ENCODE results near the gene SLC3A2.
"Not testable (repeated sequence)": the region's sequence is repeated elsewhere in the genome, so short reads cannot be mapped to it uniquely, and the experiment has no call there.

The SLC3A2 gene

DNA sequence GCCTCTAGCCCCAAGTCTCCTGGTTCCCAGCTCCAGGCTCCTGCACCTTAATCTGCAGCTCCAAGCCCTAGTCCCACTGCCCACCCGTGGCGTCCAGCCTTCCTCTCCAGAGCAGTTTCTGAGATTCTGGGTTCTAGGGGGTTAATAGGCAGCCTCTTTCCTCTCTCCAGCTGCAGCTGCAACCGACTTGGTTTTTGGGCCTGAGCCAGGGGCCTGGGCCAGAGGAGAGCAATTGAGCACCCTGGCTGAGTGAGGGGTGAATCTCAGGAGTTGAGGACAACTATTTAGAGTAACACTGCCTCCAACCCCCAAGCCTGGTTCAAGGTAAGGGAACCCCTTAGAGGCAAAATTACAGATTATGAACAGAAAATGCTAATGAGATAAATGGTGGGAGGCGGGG, 49.5 kb downstream of the SLC3A2 start:
- no peaks in the 10 kb centered on the region for H3K4me1 ChIP-seq
- no peaks in the 10 kb centered on the region for H3K36me3 ChIP-seq (replicated peaks)
- no peaks in the 10 kb centered on the region for H3K27me3 ChIP-seq (ENCODE audit: low read depth)
- no peak for DNase-seq (ENCODE audit: low spot score in 2 of 2)
- H3K9me3 ChIP-seq, result no peaks in the 10 kb centered on the region
- in situ Hi-C loops (cut with MboI; ENCODE audit: low sequenced_read_pairs), result no loop called here
- no peak overlapping the region for H3K4me3 ChIP-seq

GRCh38 chr11:62930666-62931065, 50.0 kb downstream of the SLC3A2 start:
- H3K27me3 ChIP-seq (ENCODE audit: low read depth), result no peaks in the 10 kb centered on the region
- in situ Hi-C loops (cut with MboI; ENCODE audit: low sequenced_read_pairs), result no loop called here
- no peak overlapping the region for H3K4me3 ChIP-seq
- H3K36me3 ChIP-seq (replicated peaks), result no peaks in the 10 kb centered on the region
- H3K4me1 ChIP-seq, result no peaks in the 10 kb centered on the region
- DNase-seq (ENCODE audit: low spot score in 2 of 2), result no peak
- no peaks in the 10 kb centered on the region for H3K9me3 ChIP-seq

DNA sequence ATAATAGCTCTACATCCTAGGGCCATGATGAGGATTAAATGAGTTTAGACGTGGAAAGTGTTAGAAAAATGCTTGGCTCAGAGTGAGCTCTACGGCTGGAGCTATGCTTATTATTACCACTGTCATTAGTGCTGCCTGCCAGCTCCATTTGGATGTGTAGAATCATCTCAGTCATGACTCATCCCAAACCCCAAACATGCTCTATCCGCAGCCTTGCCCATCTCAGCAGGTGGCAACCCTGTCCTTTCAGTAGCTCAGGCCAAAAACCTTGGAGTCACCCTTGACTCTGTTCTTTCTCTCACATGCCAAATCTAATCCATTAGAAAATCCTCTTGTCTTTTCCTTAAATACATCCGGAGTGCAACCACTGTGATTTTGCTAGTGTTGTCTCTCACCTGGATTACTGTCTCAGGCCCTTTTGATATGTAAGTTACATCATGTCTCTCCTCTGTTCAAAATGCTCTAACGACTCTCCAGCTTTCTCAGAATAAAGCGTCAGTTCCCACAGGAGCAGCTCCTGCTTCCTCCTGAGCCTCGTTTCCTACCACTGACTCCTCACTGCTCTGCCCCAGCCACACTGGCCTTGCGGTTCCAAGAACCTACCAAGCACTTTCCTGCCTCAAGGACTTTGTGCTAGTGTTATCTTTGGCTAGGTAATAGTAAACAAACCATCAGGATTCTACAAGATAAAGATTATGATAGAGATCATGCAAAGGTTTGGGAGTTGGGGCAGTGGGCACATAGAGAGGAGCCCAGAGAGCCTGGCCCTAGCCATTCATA, 51.0 kb downstream of the SLC3A2 start:
- H3K36me3 ChIP-seq (replicated peaks), result no peaks in the 10 kb centered on the region
- H3K4me1 ChIP-seq, result no peaks in the 10 kb centered on the region
- DNase-seq (ENCODE audit: low spot score in 2 of 2), result no peak
- no peaks in the 10 kb centered on the region for H3K27me3 ChIP-seq (ENCODE audit: low read depth)
- in situ Hi-C loops (cut with MboI; ENCODE audit: low sequenced_read_pairs), result no loop called here
- no peak overlapping the region for H3K4me3 ChIP-seq
- no peaks in the 10 kb centered on the region for H3K9me3 ChIP-seq

- no peaks in the 10 kb centered on the region; the same call in 1 of the 2 replicates for H3K9me3 ChIP-seq
- in situ Hi-C loops (cut with MboI; ENCODE audit: low sequenced_read_pairs), result no loop called here
- H3K27me3 ChIP-seq (ENCODE audit: low read depth), result no peaks in the 10 kb centered on the region
- H3K4me3 ChIP-seq, result no peak overlapping the region
- no peaks in the 10 kb centered on the region for H3K4me1 ChIP-seq
- DNase-seq (ENCODE audit: low spot score in 2 of 2), result no peak
- H3K36me3 ChIP-seq (replicated peaks), result no peaks in the 10 kb centered on the region
Measured at GRCh38 chr11:62933285-62933684, 52.6 kb downstream of the SLC3A2 start.

DNA sequence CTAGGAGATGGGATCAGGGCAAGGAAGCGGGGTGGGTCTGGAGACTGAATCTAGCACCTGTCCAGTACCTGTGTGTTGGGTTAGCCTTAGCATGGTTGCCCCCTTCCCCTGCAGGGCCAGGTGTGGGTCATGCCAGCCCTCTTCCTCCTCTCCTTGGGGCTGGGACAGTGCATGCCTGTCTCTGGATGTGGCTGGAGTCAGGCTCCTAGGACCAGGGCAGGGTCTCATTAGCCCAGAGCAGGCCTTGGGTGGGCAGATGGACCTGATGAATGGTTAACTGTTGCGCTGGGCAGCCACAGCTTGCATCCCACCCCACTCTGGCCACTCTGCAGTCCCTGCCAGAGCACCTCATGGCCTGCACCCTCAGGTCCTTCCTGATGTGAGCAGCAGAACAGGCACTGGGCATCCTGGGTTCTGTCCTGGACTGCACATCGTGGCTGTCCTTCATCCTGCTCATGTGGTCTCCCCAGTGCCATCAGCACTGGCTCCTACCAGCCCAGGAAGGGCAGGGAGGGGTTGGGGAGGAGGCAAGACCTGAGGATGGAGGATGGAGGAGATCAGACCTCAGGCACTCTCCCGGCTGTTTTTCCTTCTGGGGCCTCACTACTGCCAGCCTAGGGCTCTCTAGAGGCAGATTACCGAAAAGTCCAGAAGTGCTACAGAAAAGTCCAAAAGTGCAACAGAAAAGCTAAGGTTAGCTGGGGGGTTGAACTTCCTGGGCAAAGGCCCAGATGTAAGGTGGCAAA, 53.2 kb downstream of the SLC3A2 start:
- no peaks in the 10 kb centered on the region; the same call in 1 of the 2 replicates for H3K9me3 ChIP-seq
- no peaks in the 10 kb centered on the region for H3K27me3 ChIP-seq (ENCODE audit: low read depth)
- no peak for DNase-seq (ENCODE audit: low spot score in 2 of 2)
- in situ Hi-C loops (cut with MboI; ENCODE audit: low sequenced_read_pairs), result no loop called here
- H3K4me1 ChIP-seq, result no peaks in the 10 kb centered on the region
- no peaks in the 10 kb centered on the region for H3K36me3 ChIP-seq (replicated peaks)
- no peak overlapping the region for H3K4me3 ChIP-seq

GRCh38 chr11:62934496-62934785, 53.7 kb downstream of the SLC3A2 start:
- no peak overlapping the region for H3K4me3 ChIP-seq
- in situ Hi-C loops (cut with MboI; ENCODE audit: low sequenced_read_pairs), result no loop called here

DNA sequence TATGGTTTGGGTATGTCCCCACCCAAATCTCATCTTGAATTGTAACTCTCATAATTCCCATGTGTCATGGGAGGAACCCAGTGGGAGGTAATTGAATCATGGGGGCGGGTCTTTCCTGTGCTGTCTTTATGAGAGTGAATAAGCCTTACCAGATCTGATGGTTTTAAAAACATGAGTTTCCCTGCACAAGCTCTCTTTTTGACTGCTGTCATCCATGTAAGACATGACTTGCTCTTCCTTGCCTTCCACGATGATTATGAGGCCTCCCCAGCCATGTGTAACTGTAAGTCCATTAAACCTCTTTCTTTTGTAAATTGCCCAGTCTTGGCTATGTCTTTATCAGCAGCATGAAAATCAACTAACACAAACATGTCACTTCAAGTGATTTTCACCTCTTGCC, 56.8 kb downstream of the SLC3A2 start:
- H3K36me3 ChIP-seq (replicated peaks); DNase-seq (ENCODE audit: low spot score in 2 of 2); in situ Hi-C loops (cut with MboI; ENCODE audit: low sequenced_read_pairs); H3K4me1 ChIP-seq; H3K4me3 ChIP-seq; H3K9me3 ChIP-seq; H3K27me3 ChIP-seq (ENCODE audit: low read depth): not testable (repeated sequence)

More at GRCh38 chr11:62934496-62934785, 53.7 kb downstream of the SLC3A2 start:
- no peaks in the 10 kb centered on the region; the same call in 1 of the 2 replicates for H3K9me3 ChIP-seq
- no peaks in the 10 kb centered on the region for H3K36me3 ChIP-seq (replicated peaks)
- DNase-seq (ENCODE audit: low spot score in 2 of 2), result no peak
- no peaks in the 10 kb centered on the region for H3K27me3 ChIP-seq (ENCODE audit: low read depth)
- H3K4me1 ChIP-seq, result no peaks in the 10 kb centered on the region
